Muscle of back (tissue), 11 donors: Measurements from ENCODE around the gene AGR3. TPM values are rescaled to one million over a fixed set of nuclear protein-coding genes. Genes with fewer than 3 reads are reported as not detected.

Experiments used
- DNase-seq, 3 donors: peaks; one replicate each; pipeline versions ENCODE4 v3.0.0 to v3.0.0-alpha.2; 2013
- polyA plus RNA-seq, 10 donors: library from polyadenylated mRNA; unstranded; fragments of 120-200 nt; gene quantifications; one replicate each; pipeline ENCODE4 v1.2.1, GENCODE V29; 2013; ENCODE audit not compliant: insufficient read length in 10 of 10

AGR3 gene
- polyA plus RNA-seq, 10 donors = 0.27 TPM; not detected in 9

DNA sequence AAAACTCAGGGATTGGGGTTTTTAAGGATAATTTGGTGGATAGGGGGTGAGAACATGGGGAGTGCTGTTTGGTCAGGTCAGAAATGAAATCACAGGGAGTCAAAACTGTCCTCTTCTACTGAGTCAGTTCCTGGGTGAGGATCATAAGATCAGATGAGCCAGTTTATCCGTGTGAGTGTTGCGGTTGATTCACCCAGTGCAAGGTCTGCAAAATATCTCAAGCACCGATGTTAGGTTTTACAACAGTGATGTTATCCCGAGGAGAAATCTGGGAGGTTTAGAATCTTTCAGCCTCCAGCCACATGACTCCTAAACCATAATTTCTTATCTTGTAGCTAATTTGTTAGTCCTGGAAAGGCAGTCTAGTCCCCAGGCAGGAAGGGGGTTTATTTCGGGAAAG, 45.3 kb downstream of the AGR3 start:
- DNase-seq = no peak

- no peak for DNase-seq
Measured at GRCh38 chr7:16833373-16833772, 48.4 kb downstream of the AGR3 start.

DNA sequence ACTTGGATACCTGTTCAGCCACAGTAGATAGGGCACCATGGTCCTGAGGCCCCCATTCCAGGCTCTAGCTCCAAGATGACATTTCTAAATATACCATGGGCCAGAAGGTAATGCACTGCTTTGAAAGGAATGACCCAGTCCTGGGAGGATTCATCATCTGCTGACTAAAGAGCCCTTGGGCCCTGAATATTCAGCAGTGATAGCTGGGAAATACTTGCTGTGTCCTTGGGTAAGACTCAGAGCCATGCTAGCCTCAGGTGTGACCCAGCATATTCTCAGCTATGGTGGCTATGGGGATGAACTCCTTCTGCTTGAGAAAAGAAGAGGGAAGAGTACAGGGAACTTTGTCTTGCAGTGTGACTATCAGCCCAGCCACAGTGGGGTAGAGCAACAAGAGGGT, 55.7 kb downstream of the AGR3 start:
- DNase-seq = no peak

GRCh38 chr7:16822029-16822428, 59.8 kb downstream of the AGR3 start:
- no peak for DNase-seq

DNA sequence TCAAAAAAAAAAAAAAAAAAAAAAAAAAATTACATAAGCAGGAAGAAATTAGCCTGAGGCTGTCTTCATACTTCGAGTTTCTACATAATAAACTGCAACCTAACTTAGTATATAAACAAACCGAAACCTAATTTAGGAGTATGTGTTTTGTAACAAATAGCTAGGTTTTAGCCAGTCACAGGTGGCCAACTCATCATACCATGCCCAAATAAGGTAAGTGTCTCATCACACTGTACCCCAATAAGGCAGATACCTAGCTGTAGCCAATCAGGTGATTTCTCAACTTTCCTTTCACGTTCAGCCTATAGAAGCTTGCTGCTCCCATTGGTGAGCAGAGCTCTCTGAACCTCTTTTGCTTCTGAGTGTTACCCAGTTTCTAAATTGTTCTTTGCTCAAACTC, 63.1 kb downstream of the AGR3 start:
- no peak for DNase-seq

DNA sequence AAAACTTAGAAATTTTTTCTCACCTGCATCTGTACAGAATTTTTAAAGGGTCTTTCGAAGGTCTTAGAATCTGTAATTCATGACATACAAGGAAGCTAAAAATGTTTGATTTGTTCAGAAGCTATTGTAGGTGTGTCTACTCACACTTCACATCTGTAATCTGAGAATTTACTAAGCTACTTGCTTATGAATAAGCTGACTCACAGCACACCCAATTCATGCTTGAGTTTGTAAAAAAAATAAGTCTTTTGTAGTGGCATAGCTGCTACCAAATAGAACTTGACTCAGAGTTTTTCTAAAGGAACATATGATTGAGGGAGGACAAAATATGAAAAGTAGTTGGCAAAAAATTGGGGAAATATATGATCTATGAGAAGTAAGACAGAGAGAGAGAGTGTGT, 64.2 kb downstream of the AGR3 start:
- DNase-seq = no peak

DNA sequence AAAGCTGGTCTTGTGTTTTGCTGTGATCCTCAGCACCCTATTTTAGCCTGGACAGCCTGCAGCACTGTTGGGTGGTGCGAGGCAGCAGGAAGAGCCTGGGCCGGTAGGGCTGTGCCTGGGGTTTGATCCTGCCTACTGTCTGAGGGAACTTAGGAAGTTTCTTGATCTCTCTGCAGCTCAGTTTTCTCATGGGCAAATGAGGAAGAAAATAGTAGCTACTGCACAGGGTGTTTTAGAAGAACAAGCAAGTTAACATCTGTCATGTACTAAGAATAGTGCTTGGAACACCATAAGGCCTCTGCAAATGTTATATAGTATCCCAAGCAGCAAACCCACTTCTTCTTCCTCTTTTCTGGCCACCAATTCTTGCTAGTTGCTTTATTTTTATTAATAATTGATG, 65.0 kb downstream of the AGR3 start:
- no peak for DNase-seq

DNA sequence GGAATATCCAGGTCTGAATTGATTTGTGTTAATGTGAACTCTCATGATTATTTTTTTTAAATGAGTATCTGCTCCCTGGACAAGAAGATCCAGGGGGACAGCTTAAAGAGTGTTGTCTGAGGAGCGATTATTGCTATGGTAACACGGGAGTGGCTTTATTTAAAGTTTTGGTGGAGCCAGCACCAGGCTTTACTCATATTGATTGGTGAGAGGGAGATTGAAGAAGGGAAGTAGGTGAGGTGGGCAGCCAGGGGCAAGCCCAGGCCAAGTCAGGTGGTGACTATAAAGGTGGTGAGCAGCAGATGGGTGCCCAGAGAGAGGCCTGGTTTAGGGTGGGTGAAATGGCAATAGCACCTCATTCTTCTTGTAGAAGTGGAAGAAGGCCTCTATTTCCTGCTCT, 66.8 kb downstream of the AGR3 start:
- DNase-seq = no peak

- DNase-seq = no peak
Measured at GRCh38 chr7:16813232-16813616, 68.6 kb downstream of the AGR3 start.

DNA sequence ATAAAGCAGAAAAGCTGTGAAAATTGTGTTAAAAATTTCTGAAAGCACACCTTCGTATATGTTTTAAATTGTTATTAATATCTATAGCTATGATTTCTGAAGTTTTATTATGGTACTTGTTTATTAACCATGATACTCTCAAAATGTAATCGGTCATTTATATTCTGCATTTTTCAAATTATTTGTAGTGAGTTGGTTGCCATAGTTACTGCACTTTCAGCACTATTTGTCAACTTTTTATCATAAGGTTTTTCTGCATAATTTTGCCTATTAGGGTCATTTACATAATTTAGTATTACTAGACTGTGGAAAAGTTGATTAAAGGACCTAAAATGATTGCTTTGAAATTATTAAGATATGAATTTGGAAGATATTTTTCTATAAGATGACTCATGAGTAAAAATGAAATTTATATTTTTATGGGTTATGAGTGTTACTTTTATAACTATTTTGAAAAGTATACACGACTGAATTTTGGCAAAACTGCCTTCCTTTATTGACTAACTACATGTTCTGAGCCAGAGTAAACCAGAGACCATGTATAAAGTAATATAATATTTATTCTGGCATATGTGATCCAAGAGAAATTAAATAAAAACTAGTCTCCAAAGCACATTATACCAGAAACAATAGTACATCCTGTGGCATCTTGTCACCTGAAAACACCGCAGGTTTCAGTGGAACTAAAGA, 69.1 kb downstream of the AGR3 start:
- DNase-seq = no peak

- DNase-seq = no peak
Measured at GRCh38 chr7:16811551-16811950, 70.2 kb downstream of the AGR3 start.

GRCh38 chr7:16810573-16810972, 71.2 kb downstream of the AGR3 start:
- DNase-seq = no peak

- no peak for DNase-seq
Measured at GRCh38 chr7:16810112-16810511, 71.7 kb downstream of the AGR3 start.

Other genes starting within 250 kb of the AGR3 start
- gene ANKMY2, start 236.2 kb downstream of the AGR3 start, polyA plus RNA-seq = 10 to 100 TPM; 18.6 to 28.8 (median 24.9) TPM
- gene BZW2, start 235.8 kb downstream of the AGR3 start, polyA plus RNA-seq = 100 to 1,000 TPM; 138 to 233 (median 179) TPM
- 10 to 100 TPM; 51.4 to 88.2 (median 61.7) TPM for gene TSPAN13, start 128.2 kb downstream of the AGR3 start, polyA plus RNA-seq
- gene AGR2, start 77.0 kb downstream of the AGR3 start, polyA plus RNA-seq = 10 to 100 TPM in 5 of 10 donors, 1 to 10 TPM in 5; 4.0 to 34.0 (median 9.4) TPM